Endodermal cell (in vitro differentiated cells): ENCODE data around the gene WBP1L. TPM values are rescaled to one million over a fixed set of nuclear protein-coding genes. Genes with fewer than 3 reads are reported as not detected.

Experiments used
- DNase-seq: peaks from one replicate; pipeline ENCODE4 v3.0.0-alpha.2; 2017
- H3K27ac ChIP-seq: 2 replicates; pipeline ENCODE4 v1.5.1; 2013; ENCODE audit warnings: mild to moderate bottlenecking, low read depth, low read length, moderate library complexity
- H3K27me3 ChIP-seq: 2 replicates; pipeline ENCODE4 v1.6.1; 2013; ENCODE audit warnings: mild to moderate bottlenecking, low read length, moderate library complexity; ENCODE audit not compliant: insufficient read depth, control insufficient read depth, poor library complexity, severe bottlenecking
- H3K36me3 ChIP-seq: 2 replicates; pipeline ENCODE4 v1.7.0; 2013; ENCODE audit warnings: mild to moderate bottlenecking, low read length, moderate library complexity; ENCODE audit not compliant: control insufficient read depth, insufficient read depth
- H3K4me1 ChIP-seq: one replicate; pipeline ENCODE4 v1.7.0; 2013; ENCODE audit warnings: low read length; ENCODE audit not compliant: control insufficient read depth, insufficient read depth
- H3K4me3 ChIP-seq: 2 replicates; pipeline ENCODE4 v1.5.1; 2013; ENCODE audit warnings: mild to moderate bottlenecking, low read length, moderate library complexity
- H3K9ac ChIP-seq: 2 replicates; pipeline ENCODE4 v1.6.1; 2013; ENCODE audit warnings: mild to moderate bottlenecking, low read length, moderate library complexity; ENCODE audit not compliant: poor library complexity, severe bottlenecking; ENCODE audit errors: extremely low read depth
- H3K9me3 ChIP-seq: 2 replicates; pipeline ENCODE4 v1.6.1; 2013; ENCODE audit warnings: mild to moderate bottlenecking, low read length, moderate library complexity; ENCODE audit not compliant: control insufficient read depth
- H3K27ac Mint-ChIP-seq: 2 replicates; pipeline ENCODE4 v1.8.0; 2020; ENCODE audit warnings: mixed read lengths
- H3K27me3 Mint-ChIP-seq: 2 replicates; pipeline ENCODE4 v1.8.0; 2021; ENCODE audit warnings: mild to moderate bottlenecking, mixed read lengths; ENCODE audit not compliant: insufficient read depth
- H3K36me3 Mint-ChIP-seq: 2 replicates; pipeline ENCODE4 v1.8.0; 2020; ENCODE audit warnings: low read depth, mixed read lengths
- H3K4me1 Mint-ChIP-seq: 2 replicates; pipeline ENCODE4 v1.8.0; 2020; ENCODE audit warnings: mixed read lengths
- H3K4me3 Mint-ChIP-seq: 2 replicates; pipeline ENCODE4 v1.8.0; 2020; ENCODE audit warnings: mild to moderate bottlenecking, moderate library complexity, mixed read lengths
- H3K9me3 Mint-ChIP-seq: 2 replicates; pipeline ENCODE4 v1.8.0; 2020; ENCODE audit warnings: mild to moderate bottlenecking, mixed read lengths
- CTCF ChIP-seq: fragments of 200-600 bp; sonication (generic); conservative IDR thresholded peaks from 2 replicates; pipeline ENCODE4 v1.5.0; 2021; ENCODE audit warnings: antibody characterized with exemption, mild to moderate bottlenecking
- WGBS, 2 experiments: methylation state at CpG; one replicate each; pipeline versions ENCODE4 v1.1.5 to v1.1.7; 2013; ENCODE audit warnings: missing lambda C conversion rate in 2 of 2, mixed read lengths in 1 of 2; ENCODE audit not compliant: insufficient coverage in 1 of 2, insufficient read length in 1 of 2; 5-methylcytosine and 5-hydroxymethylcytosine counted together
- total RNA-seq, 2 donors: library from RNA; stranded (reverse); fragmentation: NEBNext Ultra II Directional in 1 of 2; extraction: Animal tissue kit (Norgen Biotek cat#: 25700) in 1 of 2; gene quantifications; 2 replicates in 1 of 2; 3 replicates in 1 of 2; pipeline ENCODE4 v1.2.1, GENCODE V29; 2021

The WBP1L gene
- total RNA-seq, 2 donors from 2014 or later: 23.5 to 25.8 TPM

GRCh38 chr10:102769375-102770107 lies 25.8 kb downstream of the WBP1L start:
- Histone ChIP-seq H3K36me3 (no peaks in the 10 kb centered on the region), H3K9me3 (no peaks in the 10 kb centered on the region), H3K4me3 (no peak overlapping the region), H3K27ac (peak overlapping the region; percentile 9), H3K9ac (no peak overlapping the region), H3K27me3 (no peaks in the 10 kb centered on the region), H3K4me1 (peaks cover 15% of the 10 kb centered on the region)
- Mint-ChIP-seq H3K36me3 (peaks cover 16% of the 10 kb centered on the region), H3K4me1 (peaks cover 20% of the 10 kb centered on the region), H3K27me3 (no peaks in the 10 kb centered on the region), H3K27ac (peak overlapping the region; percentile 88), H3K4me3 (no peak overlapping the region), H3K9me3 (no peaks in the 10 kb centered on the region)
- no peak for DNase-seq
- 76 to 86% methylated on average over 6 to 7 of the region's 7 CpGs for WGBS, 2 experiments
- TF ChIP-seq CTCF: no peak

DNA sequence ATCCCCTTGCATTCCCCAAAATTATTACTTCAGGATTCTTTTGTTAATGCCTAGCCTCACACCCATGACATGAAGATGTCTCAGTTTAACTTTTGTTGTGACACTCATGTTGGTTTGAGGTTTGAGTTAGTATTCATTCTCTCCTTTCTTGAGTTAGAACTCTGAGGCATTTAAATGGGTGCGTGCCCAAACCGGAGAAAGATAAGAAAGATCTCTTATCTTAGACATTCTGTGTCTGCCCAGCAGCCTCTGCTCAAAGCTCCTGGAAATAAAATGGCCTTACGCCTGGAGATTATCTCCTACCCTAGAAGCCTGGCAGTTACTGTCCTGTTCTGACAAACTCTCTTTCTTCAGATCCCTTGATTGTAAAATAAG lies 26.3 kb downstream of the WBP1L start:
- Histone ChIP-seq H3K27me3 (no peaks in the 10 kb centered on the region), H3K36me3 (no peaks in the 10 kb centered on the region), H3K4me1 (peaks cover 16% of the 10 kb centered on the region), H3K4me3 (no peak overlapping the region), H3K9me3 (no peaks in the 10 kb centered on the region), H3K27ac (peak overlapping the region; percentile 9), H3K9ac (no peak overlapping the region)
- no peak for TF ChIP-seq CTCF
- WGBS, 2 experiments: 72 to 100% methylated on average over 3 of the region's 3 CpGs
- Mint-ChIP-seq H3K9me3 (no peaks in the 10 kb centered on the region), H3K4me1 (peaks cover 21% of the 10 kb centered on the region), H3K27ac (peak overlapping the region; percentile 88), H3K36me3 (peaks cover 10% of the 10 kb centered on the region), H3K4me3 (no peak overlapping the region), H3K27me3 (no peaks in the 10 kb centered on the region)
- DNase-seq: no peak

GRCh38 chr10:102770792-102771191 lies 27.0 kb downstream of the WBP1L start:
- Histone ChIP-seq H3K9me3 (no peaks in the 10 kb centered on the region), H3K9ac (no peak overlapping the region), H3K36me3 (no peaks in the 10 kb centered on the region), H3K27me3 (no peaks in the 10 kb centered on the region), H3K4me1 (peaks cover 22% of the 10 kb centered on the region), H3K4me3 (no peak overlapping the region), H3K27ac (no peak overlapping the region)
- no peak for TF ChIP-seq CTCF
- 83 to 100% methylated on average over 1 of the region's 1 CpG for WGBS, 2 experiments
- Mint-ChIP-seq H3K4me1 (peaks cover 28% of the 10 kb centered on the region), H3K27ac (peak overlapping the region; percentile 88), H3K27me3 (no peaks in the 10 kb centered on the region), H3K36me3 (peaks cover 4% of the 10 kb centered on the region), H3K9me3 (no peaks in the 10 kb centered on the region), H3K4me3 (no peak overlapping the region)
- DNase-seq: no peak
